Stimulated activated memory B cell treated with anti-CD40 and anti-IgM and Interleukin-4, amounts not matched to agents 10 μg/mL and 1 μg/mL and 100 μg/mL, for 72 hours (primary cell): Measurements from ENCODE around the gene GRIP1.

Source experiments
- ATAC-seq: fragments of 150-1000 bp; cut with Tn5 transposase; 2 replicates; pipeline ENCODE4 v1.10.0; 2021
- H3K27ac Mint-ChIP-seq: one replicate; pipeline ENCODE4 v1.8.0; 2022; ENCODE audit warnings: mild to moderate bottlenecking, mixed read lengths
- H3K27me3 Mint-ChIP-seq: one replicate; pipeline ENCODE4 v1.8.0; 2022; ENCODE audit warnings: mixed read lengths
- H3K36me3 Mint-ChIP-seq: one replicate; pipeline ENCODE4 v1.8.0; 2022; ENCODE audit warnings: mixed read lengths
- H3K4me1 Mint-ChIP-seq: one replicate; pipeline ENCODE4 v1.8.0; 2022; ENCODE audit warnings: mixed read lengths
- H3K4me3 Mint-ChIP-seq: one replicate; pipeline ENCODE4 v1.8.0; 2022; ENCODE audit warnings: mild to moderate bottlenecking, moderate library complexity, mixed read lengths
- H3K9me3 Mint-ChIP-seq: one replicate; pipeline ENCODE4 v1.8.0; 2022; ENCODE audit warnings: mixed read lengths

GRIP1 gene

GRCh38 chr12:66367015-66367667 is 311.7 kb downstream of the GRIP1 start:
- Mint-ChIP-seq H3K4me1 (no peaks in the 10 kb centered on the region), H3K9me3 (no peaks in the 10 kb centered on the region), H3K27me3 (no peaks in the 10 kb centered on the region), H3K4me3 (no peak overlapping the region), H3K36me3 (no peaks in the 10 kb centered on the region), H3K27ac (no peak overlapping the region)
- no peak for ATAC-seq

DNA sequence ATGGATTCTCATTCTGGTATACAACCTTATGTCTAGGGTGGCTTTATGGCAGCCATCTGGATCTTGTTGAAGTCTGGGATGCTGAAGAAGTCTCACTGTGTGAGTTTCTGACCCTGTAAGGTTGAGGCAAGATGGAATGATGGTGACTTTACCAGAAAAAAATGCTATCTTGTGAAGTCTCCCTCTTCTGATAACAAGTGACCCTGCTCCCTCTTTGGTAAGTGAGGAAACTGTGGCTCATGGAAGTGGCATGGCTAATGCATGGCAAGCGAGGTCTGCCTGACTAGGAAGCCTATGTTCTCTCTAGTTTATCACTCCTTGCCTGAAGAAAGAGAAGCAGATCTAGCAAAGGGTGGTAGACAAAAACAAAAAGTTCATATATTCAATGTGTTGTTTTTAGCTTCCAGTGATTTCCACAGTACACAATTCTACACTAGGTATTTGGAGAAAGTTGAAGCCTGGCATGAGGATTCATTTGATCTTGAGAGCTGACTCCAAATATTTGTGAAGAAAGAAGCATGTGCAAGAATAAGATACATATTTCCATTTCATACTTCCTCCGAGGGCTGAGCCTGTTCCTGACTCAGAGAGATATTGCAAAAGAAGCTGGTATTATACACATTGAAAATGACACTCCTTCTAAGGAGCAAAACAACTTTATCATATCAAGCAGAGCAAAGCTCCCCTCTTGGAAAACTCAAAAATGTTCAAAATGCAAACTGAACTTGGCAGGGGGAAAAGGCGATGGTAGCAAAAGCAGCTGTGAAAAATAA is 313.0 kb downstream of the GRIP1 start:
- H3K4me1 Mint-ChIP-seq, result no peaks in the 10 kb centered on the region
- H3K4me3 Mint-ChIP-seq, result no peak overlapping the region
- H3K27me3 Mint-ChIP-seq, result no peaks in the 10 kb centered on the region
- H3K9me3 Mint-ChIP-seq, result no peaks in the 10 kb centered on the region
- H3K36me3 Mint-ChIP-seq, result no peaks in the 10 kb centered on the region
- ATAC-seq, result no peak
- no peak overlapping the region for H3K27ac Mint-ChIP-seq

GRCh38 chr12:66361703-66362102 is 317.2 kb downstream of the GRIP1 start:
- Mint-ChIP-seq H3K4me3 (no peak overlapping the region), H3K27ac (no peak overlapping the region), H3K4me1 (no peaks in the 10 kb centered on the region), H3K36me3 (no peaks in the 10 kb centered on the region), H3K9me3 (no peaks in the 10 kb centered on the region), H3K27me3 (no peaks in the 10 kb centered on the region)
- ATAC-seq, result no peak

- Mint-ChIP-seq H3K9me3 (no peaks in the 10 kb centered on the region), H3K36me3 (no peaks in the 10 kb centered on the region), H3K4me1 (no peaks in the 10 kb centered on the region), H3K4me3 (no peak overlapping the region), H3K27ac (no peak overlapping the region), H3K27me3 (no peaks in the 10 kb centered on the region)
- ATAC-seq, result no peak
Measured at GRCh38 chr12:66359300-66359699, 319.6 kb downstream of the GRIP1 start.

DNA sequence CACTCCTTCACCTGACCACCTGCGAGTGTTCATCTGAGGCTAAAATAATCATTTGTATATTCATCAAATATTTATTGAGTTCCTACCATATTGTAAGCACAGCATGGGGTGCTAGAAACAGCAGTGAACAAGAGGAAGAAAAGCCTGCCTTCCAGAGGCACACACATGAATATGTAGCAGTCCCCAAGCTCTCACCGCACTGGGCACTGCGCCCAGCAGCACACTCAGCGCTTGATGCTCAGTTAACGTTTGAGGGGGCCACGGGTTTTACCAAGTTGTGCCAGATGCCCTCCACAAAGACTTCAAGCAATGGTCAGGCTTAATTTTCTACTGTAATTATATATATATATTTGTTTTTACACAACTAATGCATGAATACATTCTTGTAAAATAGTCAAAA is 324.6 kb downstream of the GRIP1 start:
- no peaks in the 10 kb centered on the region for H3K4me1 Mint-ChIP-seq
- peaks cover 23% of the 10 kb centered on the region for H3K36me3 Mint-ChIP-seq
- H3K27me3 Mint-ChIP-seq, result no peaks in the 10 kb centered on the region
- H3K4me3 Mint-ChIP-seq, result no peak overlapping the region
- ATAC-seq, result no peak
- no peaks in the 10 kb centered on the region for H3K9me3 Mint-ChIP-seq
- H3K27ac Mint-ChIP-seq, result no peak overlapping the region

DNA sequence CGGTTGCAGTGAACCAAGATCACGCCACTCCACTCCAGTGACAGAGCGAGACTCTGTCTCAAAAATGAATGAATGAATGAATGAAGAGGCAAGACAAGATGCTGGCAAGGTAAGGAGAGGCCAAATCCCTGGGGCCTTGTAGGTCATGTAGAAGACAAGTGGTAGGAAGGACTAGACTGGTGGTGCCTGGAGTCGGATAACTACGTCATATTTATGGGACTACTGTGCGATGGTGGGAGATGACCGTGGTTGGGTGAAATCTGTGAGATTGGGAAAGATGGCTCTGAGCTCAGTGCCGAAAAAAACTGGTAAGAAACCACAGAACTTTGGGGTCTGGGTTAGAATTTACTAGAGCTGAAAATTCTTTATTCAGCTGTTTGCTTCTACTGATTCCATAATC is 326.0 kb downstream of the GRIP1 start:
- H3K9me3 Mint-ChIP-seq, result no peaks in the 10 kb centered on the region
- H3K27ac Mint-ChIP-seq, result no peak overlapping the region
- no peaks in the 10 kb centered on the region for H3K4me1 Mint-ChIP-seq
- peaks cover 23% of the 10 kb centered on the region for H3K36me3 Mint-ChIP-seq
- no peaks in the 10 kb centered on the region for H3K27me3 Mint-ChIP-seq
- H3K4me3 Mint-ChIP-seq, result no peak overlapping the region
- ATAC-seq, result no peak

GRCh38 chr12:66352197-66352596 is 326.7 kb downstream of the GRIP1 start:
- H3K27ac Mint-ChIP-seq, result no peak overlapping the region
- peaks cover 23% of the 10 kb centered on the region for H3K36me3 Mint-ChIP-seq
- ATAC-seq, result no peak

DNA sequence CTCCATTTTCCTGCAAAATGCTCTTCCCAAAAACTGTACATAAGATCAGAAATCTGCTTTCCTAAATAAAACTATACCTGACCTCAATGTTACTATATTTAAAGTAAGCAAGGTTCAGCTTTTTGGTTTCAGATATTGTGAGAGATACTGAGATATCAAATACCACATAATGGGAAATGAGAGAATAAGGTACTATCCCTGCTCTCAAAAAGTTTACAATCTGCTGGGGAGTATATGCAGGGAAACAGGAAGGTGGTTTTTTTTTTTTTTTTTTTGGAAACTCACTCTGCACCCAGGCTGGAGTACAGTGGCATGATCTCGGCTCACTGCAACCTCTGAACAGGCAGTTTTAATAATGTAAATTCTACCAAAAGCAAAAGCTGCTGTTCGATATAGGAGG is 327.6 kb downstream of the GRIP1 start:
- no peak for ATAC-seq
- Mint-ChIP-seq H3K36me3 (peaks cover 23% of the 10 kb centered on the region), H3K4me3 (no peak overlapping the region), H3K4me1 (no peaks in the 10 kb centered on the region), H3K27me3 (no peaks in the 10 kb centered on the region), H3K27ac (no peak overlapping the region), H3K9me3 (no peaks in the 10 kb centered on the region)

More at GRCh38 chr12:66352197-66352596, 326.7 kb downstream of the GRIP1 start:
- no peaks in the 10 kb centered on the region for H3K27me3 Mint-ChIP-seq
- no peak overlapping the region for H3K4me3 Mint-ChIP-seq
- H3K9me3 Mint-ChIP-seq, result no peaks in the 10 kb centered on the region
- H3K4me1 Mint-ChIP-seq, result no peaks in the 10 kb centered on the region

DNA sequence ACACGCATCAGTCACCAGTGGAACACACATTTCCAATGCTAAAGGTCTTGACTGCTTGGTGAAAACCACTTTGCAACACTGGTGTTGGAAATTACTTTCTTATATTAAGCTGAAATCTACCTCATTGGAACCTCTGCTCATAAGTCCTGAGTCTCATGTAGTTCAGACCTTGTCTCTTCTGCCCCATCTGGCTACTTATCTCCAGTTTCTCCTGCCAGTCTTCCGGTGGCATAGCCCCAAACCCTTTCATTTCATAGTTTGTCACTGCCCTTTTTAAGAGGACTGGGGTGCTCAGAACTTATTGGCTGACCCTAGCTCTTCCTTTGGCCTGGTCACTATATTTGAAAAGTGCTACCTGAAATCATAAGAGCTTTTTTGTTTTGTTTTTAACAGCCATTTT is 332.9 kb downstream of the GRIP1 start:
- Mint-ChIP-seq H3K27me3 (no peaks in the 10 kb centered on the region), H3K4me3 (no peak overlapping the region), H3K27ac (no peak overlapping the region), H3K36me3 (peaks cover 56% of the 10 kb centered on the region), H3K4me1 (no peaks in the 10 kb centered on the region), H3K9me3 (peaks cover 9% of the 10 kb centered on the region)
- ATAC-seq, result no peak

GRCh38 chr12:66345212-66345611 is 333.7 kb downstream of the GRIP1 start:
- Mint-ChIP-seq H3K27me3 (no peaks in the 10 kb centered on the region), H3K4me1 (no peaks in the 10 kb centered on the region), H3K36me3 (peaks cover 63% of the 10 kb centered on the region), H3K4me3 (no peak overlapping the region), H3K9me3 (peaks cover 12% of the 10 kb centered on the region), H3K27ac (no peak overlapping the region)
- ATAC-seq, result no peak

DNA sequence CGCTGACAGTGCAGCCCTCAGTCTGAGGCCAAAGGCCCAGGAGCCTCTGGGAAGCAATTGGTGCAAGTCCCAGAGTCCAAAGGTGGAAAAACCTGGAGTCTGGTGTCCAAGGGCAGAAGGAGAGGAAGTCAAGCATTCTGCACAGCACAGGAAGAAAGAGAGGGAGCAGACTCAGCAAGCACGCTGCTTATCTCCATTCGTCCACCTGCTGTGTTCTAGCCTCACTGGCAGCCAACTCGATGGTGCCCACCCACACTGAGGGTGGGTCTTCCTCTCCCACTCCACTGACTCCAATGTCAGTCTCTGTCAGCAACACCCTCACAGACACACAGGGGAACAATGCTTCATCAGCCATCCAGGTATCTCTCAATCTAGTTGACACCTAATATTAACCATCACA is 337.8 kb downstream of the GRIP1 start:
- H3K27ac Mint-ChIP-seq, result no peak overlapping the region
- H3K27me3 Mint-ChIP-seq, result no peaks in the 10 kb centered on the region
- peaks cover 66% of the 10 kb centered on the region for H3K36me3 Mint-ChIP-seq
- no peak for ATAC-seq
- no peak overlapping the region for H3K4me3 Mint-ChIP-seq
- peaks cover 14% of the 10 kb centered on the region for H3K9me3 Mint-ChIP-seq
- no peaks in the 10 kb centered on the region for H3K4me1 Mint-ChIP-seq

DNA sequence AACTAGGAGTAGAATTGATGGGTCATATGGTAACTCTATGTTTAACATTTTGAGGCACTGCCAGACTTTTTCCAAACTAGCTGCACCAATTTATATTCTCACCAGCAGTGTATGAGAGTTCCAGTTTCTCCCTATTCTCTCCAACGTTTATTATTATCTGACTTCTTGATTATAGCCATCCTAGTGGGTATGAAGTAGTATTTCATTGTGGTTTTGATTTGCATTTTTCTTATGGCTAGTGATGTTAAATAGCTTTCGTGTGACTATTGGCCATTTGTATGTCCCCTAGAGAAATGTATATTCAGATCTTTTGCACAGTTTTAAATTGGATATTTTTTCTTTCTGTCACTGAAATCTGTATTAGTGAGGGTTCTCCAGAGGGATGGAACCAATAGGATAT is 338.7 kb downstream of the GRIP1 start:
- Mint-ChIP-seq H3K4me3 (no peak overlapping the region), H3K27ac (no peak overlapping the region), H3K36me3 (peaks cover 58% of the 10 kb centered on the region), H3K4me1 (no peaks in the 10 kb centered on the region), H3K9me3 (peaks cover 14% of the 10 kb centered on the region), H3K27me3 (no peaks in the 10 kb centered on the region)
- ATAC-seq, result no peak

- Mint-ChIP-seq H3K27me3 (no peaks in the 10 kb centered on the region), H3K27ac (no peak overlapping the region), H3K4me1 (no peaks in the 10 kb centered on the region), H3K4me3 (no peak overlapping the region), H3K36me3 (peaks cover 44% of the 10 kb centered on the region), H3K9me3 (peaks cover 14% of the 10 kb centered on the region)
- ATAC-seq, result no peak
Measured at GRCh38 chr12:66337381-66338010, 341.4 kb downstream of the GRIP1 start.

- Mint-ChIP-seq H3K4me1 (no peaks in the 10 kb centered on the region), H3K9me3 (peaks cover 3% of the 10 kb centered on the region), H3K27ac (no peak overlapping the region), H3K4me3 (no peak overlapping the region), H3K27me3 (no peaks in the 10 kb centered on the region), H3K36me3 (peaks cover 44% of the 10 kb centered on the region)
- no peak for ATAC-seq
Measured at GRCh38 chr12:66335746-66336145, 343.1 kb downstream of the GRIP1 start.

DNA sequence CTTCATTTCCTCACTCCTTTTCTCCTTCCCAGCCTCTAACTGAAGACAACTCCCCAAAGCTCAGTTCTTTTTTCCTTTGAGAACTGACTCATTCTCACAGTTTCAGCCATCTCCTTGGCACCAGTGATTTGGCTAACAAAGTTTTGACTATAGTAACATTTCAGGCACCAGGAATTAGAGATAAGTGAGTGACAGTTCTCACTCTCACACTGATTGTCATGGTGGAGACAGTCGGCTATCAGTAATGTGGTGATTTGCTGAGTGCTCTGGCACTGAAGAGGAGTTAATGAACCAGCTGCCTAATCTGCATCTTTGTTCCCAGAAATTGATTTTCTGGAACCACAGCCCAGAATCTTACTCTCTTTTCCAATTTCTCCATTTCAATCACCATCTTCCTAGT is 347.1 kb downstream of the GRIP1 start:
- Mint-ChIP-seq H3K4me3 (no peak overlapping the region), H3K9me3 (no peaks in the 10 kb centered on the region), H3K27ac (no peak overlapping the region), H3K36me3 (peaks cover 50% of the 10 kb centered on the region), H3K27me3 (no peaks in the 10 kb centered on the region), H3K4me1 (no peaks in the 10 kb centered on the region)
- ATAC-seq, result no peak

- Mint-ChIP-seq H3K4me3 (no peak overlapping the region), H3K4me1 (no peaks in the 10 kb centered on the region), H3K9me3 (no peaks in the 10 kb centered on the region), H3K27ac (no peak overlapping the region), H3K27me3 (no peaks in the 10 kb centered on the region), H3K36me3 (peaks cover 53% of the 10 kb centered on the region)
- no peak for ATAC-seq
Measured at GRCh38 chr12:66331016-66331415, 347.9 kb downstream of the GRIP1 start.
